GM21825 (cell line): ENCODE results near the gene GRPR.

ENCODE experiments used
- ATAC-seq: cut with Tn5 transposase; IDR thresholded peaks from one replicate; pipeline ENCODE4 v1.9.1; 2021; ENCODE audit warnings: mild to moderate bottlenecking, moderate library complexity; ENCODE audit not compliant: unreplicated experiment

The GRPR gene

DNA sequence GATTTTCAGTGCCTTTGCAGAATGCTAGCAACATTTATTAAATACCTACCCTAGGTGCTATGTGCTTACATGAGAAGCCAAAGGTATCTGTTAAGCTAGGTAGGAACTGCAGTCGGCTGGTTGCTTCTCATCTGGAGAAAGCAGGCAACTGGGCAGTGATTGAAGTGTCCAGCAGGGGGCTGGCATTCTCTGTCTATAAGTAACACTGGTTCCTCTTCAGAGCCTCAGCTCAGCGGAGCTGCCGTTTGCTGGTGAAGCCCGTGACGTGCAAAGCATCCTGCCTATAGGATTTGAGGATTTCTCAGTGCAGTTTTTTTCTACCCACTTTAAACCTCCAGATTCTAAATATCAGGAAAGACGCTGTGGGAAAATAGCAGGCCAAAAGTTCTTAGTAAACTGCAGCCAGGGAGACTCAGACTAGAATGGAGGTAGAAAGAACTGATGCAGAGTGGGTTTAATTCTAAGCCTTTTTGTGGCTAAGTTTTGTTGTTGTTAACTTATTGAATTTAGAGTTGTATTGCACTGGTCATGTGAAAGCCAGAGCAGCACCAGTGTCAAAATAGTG is at the start of gene GRPR:
Gene GRPR, plus strand, starts transcription at position 344 of the 565 bp plus-strand sequence. CDS start 389 bp downstream, outside the sequence.
- ATAC-seq: peak; percentile 62

DNA sequence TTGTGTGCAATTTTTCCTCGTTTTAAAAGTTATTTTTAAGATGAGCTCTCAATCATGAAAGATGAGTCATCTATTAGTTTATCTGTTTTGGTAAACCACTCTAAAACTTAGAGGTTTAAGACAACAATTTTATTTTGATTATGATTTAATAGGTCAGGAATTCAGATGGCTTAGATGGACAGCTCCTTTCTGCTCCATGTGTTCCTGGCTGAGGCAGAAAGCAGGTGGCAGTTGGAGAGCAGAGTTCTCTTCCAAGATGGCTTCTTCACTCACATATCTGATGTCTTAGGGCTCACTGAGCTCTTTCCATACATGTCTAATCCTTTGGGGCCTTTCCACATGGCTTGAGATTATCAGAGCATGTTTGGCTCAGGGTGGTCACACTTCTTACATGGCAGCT is 48.3 kb upstream of the GRPR start:
- ATAC-seq: no peak

DNA sequence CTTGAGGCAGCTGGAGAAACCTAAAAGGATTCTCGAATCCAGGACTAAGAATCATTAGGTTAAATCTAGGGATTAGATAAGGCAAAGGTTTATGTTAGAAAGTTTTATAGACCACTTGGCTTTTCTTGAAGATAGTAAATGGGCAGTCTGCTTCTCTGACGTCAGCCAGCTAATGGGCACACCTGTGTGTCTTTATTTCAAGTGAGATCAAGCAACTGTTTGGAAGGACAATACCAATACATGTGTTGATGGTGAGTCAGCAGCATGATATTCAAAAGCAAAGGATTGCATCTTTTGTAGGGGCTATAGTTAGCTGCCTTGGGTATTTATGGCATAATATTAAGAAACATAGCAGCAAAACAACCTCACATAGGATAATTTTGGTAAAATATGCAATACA is 46.5 kb upstream of the GRPR start:
- no peak for ATAC-seq

DNA sequence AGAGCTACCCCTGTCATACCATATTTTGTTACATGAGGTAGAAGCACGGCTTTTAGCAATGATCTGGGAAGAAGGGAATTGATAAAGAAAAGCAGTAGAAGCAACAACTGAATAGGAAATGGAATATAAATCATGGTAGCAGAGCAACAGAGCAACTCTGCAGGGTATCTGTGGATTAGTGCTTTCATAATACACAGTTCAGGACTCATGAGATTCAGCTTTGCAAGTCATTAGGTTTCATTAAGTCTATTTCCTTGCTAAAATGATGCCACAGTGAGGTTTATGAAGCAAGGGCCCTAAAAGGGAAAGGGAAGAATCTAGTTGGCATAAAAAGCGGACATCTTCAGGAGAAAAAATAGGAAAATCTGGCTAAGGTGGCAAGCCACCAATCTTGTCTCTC is 45.6 kb upstream of the GRPR start:
- no peak for ATAC-seq

DNA sequence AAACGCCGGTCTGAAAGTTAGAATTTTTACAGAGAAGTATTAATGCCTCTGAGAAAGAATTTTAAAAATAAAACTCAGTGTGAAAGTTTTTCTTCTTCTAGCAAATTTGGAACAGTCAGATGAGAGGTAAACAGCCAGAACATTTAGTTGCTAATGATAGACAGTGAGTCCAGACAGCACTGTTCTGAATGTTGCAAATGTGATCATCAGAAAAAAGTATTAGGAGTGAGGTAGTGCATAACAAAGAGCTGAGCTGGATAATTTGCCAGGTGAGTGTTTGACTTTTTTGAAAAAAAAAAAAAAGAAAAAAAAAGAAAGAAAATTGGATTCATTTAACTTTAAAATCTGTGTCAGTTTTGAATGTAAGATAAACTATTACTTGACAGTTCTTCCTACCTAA is 42.0 kb upstream of the GRPR start:
- no peak for ATAC-seq

DNA sequence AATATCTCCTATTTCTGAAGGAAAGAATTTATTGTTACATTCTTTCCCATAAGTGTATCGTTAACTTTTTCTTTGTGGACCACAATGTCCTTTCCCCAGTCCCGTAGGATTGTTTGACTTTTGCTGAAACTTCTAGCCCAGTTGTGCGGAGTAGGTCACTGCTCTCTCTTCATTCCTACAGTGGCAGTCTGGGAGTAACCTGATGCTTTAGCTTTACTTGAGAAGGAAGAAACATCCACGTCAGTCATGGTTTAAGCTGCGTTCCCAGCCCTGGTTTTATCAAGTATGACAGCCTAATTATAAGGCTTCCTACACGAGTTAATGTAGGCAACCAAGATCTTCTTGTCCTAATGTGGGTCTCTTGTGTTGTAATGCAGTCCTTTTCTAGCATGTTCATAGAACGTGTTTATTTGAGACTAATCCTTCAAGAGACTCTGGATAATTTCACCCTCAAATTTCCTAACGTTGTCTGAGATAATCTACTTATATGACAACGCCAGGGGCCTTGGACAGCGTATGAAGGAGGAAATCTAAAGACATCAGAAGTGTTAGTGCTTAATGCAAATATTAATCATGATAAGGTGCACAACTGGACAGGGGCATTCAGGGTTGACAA is 40.8 kb upstream of the GRPR start:
- no peak for ATAC-seq

DNA sequence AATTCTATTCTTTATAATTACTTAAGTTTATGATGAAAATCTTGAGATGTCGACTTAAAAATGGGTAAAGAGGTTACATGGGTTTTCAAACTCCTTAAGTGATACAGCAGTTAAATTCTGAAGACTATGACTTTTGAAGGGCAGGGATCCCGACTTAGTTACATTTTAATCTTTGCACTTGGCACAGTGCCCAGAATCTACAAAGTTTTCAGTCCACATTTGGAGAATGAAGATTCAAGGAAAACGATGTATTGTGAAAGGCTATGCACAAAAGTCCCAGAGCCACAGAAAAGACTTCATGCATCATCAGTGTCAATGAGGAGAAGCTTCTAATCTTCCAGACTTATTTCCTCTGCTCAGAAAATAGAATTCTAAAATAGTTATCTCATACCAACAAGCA is 36.3 kb upstream of the GRPR start:
- no peak for ATAC-seq

DNA sequence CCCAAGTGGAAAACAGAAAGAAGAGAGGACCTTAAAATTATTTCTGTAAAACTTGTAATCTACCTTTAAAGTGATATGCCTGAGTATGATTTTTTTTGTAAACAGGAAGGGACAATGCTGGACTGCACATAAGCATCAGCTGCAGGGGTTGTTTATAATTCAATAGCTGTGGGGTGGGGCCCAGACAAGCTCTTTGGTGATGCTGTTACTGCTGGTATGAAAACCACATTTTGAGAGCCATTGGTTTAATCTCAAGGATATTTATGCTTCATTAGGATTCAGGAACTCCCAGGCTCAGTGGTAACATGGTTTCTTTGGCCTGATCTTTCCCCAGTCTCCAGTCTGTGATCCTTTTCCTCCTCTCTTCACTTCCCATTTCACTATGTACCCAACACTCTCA is 34.3 kb upstream of the GRPR start:
- ATAC-seq: no peak

DNA sequence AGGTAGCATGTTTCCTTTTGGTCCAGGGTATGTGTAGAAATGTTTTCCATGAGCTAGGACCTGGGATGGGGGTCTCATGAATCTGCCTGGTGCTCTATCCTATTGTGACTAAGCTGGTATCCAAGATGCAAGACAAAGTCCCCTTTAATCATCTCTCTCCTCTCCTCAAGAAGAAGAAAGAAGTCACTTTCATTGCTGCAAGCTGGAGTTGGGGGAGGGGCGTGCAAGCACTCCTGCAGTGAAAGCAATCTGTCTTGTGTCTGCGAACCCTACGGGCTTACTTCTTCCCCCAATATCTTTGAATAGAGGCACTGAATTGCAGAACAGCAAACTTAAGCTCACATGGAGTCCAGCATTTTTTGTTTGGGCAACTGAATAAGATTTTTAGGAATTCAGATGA is 27.2 kb upstream of the GRPR start:
- no peak for ATAC-seq

DNA sequence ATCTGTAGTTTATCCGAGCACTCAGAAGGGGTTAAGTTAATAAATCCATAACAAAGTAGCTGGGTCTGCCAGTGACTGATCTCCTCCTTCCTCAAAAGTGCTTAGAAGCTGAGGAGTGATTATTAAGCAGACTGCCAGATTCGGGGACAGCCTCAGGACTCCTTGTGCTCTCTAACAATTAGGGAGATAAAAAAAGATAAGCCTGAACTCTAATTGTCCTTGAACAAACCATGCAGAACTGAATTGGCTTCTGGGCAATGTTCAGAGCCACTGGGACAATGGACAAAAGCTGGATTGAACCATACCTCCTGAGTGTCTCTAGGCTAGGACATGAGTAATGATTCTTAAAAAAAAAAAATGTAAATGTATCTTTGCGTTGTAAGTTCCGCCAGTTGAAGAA is 22.7 kb upstream of the GRPR start:
- no peak for ATAC-seq

DNA sequence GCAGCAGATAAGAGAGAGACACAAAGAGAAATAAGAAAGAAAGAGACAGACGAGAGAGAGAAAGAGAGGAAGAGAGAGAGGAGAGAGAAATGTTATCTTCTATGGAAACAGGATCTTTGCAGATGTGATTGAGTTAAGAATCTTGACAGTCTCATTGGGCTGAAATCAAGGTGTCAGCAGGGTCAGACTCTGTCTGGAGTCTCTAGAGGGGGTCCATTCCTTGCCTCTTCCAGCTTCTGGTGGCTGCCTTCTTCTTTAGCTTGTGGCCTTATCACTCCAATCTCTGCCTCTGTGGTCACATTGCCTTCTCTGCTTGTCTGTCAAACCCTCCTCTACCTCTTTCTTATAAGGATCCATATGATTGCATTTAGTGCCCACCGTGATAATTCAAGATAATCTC is 21.8 kb upstream of the GRPR start:
- ATAC-seq: no peak

DNA sequence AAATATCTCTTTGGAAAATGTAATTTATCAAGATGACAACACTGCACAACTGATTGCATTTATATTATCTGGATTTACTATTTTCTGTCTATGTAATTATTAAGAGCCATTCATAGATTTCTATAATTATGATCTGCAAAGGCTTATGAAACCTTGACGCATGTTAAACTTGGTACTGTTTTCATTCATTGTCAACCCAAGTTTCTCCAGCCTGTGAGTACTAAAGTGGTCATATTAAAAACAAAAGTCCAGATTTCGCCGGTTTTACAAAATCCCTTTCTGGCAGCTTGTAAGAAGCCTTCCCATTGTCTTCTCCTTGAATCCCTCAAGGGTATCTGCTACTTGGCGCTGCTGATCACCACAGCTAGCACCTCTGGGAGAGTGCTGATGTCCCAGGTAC is 19.7 kb upstream of the GRPR start:
- ATAC-seq: no peak

DNA sequence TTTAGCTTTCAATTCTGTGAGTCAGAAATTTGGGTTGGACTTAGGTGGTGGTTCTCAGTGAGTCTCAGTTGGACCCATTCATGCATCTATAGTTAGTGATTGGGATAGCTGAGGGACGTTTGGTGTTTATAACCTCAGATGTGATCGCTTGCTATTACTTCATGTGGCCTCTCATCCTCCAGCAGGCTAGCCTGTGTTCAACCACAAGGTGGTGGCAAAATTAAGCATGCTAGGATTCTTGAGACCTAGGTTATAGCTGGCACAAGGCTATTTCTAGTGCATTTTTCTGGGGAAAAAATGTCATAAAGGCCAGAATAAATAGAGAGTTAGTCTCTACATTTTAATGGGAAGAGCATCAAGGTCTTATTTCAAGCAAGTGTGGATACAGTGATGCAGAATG is 10.9 kb upstream of the GRPR start:
- ATAC-seq: no peak

DNA sequence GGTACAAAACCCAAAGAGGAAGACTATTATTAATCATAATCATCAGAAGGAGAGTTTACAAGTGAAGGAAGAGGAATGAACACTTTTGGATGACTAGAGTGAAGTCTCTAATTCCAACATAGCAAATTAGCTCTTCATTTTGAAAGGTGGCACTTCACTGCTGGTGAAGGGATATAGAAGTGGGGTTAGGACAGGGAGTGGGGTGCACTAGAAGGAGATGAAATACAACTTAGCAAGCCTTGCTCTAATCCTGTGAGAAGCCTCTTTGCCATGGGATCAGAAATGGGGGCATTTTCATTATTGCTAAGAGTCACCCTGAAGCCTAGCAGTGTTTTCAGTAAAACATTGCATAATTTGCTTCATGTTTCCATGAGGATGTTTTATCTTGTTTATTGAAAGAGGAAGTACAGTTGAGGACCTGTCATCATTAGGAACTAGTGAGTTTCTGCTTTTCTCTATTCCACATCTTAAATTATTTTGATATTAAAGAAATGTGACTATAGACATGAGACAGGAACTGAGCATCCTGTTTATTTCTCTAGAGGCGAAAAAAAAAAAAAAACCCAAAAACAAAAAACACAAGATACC is 9.3 kb upstream of the GRPR start:
- ATAC-seq: no peak

DNA sequence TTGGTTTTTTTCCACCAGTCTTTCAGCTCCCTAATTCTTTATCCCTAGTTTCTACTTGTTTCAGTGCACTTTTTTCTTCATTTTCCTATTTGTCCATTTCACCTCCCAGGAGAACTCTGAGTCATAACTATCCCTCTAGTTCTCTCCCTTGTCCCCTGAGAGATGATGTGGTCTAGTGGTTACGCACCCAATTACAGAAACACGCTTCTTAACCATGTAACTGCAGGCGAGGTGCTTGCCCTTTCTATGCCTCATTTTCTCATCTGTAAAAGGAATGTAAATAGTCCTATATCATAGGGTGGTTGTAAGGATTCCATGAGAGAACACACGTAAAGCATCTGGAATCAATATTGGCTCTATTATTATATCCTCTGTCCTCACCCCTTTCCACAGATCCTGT is 8.8 kb upstream of the GRPR start:
- no peak for ATAC-seq

DNA sequence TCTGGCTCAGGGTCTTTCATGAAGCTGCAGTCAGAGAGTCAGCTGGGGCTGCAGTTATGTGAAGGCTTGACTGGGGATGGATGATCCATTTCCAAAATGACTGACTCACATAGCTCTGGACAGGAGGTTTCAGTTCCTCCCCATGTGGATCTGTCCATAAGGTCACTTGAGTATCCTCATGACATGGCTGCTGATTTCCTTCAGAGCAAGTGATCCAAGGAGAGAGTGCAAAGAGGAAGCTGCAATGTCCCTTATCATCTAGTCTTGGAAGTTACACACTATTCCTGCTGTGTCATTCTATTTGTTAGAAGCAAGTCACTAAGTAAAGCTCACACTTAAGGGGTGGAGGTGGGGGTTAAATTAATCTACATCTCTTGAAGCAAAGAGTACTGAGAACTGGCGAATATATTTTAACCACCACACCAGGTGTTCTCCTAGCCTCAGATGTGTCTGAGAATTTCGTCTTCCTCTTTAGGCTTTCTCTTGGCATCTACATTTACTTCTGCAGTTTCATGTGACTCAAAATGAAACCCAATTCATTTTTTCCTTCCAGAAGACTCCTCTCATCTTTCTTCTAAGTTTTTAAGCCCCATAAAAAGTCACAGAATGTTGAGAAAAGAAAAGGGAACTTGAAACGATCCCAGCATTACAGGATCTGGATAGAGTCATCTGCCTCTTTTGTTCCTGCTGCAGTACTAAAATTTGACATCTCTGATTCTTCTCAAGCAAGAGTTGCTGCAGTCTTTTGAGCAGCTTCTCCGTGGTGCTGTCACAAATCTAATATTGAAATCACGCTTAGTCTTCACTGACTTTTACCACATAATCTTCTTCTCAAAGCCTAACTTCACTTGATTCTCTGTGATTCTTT is 3.8 kb upstream of the GRPR start:
- peak; percentile 80 for ATAC-seq

DNA sequence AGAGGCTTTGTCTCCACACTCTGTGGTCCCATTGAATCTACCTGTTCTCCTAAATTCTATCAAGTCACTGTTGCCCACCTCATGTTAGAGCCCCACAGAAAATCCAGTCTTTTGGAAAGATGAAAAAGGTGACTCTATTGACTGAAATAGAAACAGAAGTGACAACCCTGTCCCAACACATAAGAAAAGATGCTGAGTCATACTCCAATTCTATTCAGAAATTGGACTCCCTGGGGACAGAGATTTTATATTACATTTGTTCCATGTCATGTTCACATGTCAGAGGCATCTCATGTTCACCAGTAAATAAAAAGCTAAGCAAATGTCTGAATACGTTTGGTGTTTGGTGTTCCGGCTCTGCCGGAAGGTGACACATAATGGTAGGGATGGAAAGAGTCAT is 2.9 kb upstream of the GRPR start:
- ATAC-seq: no peak

DNA sequence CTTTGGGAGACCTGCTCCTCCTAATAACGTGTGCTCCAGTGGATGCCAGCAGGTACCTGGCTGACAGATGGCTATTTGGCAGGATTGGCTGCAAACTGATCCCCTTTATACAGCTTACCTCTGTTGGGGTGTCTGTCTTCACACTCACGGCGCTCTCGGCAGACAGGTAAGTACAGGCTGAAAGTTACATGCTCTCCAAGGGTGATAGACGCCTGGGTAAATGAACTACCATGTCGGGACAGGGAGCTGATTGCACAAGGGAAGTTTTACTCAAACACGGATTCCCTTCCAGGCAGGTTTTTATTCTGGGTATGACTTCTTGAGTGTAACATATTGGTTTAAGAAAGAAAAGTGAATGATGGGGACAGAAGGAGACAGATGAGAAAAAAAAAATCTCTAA is 836 bp downstream of the GRPR start:
- ATAC-seq: no peak

DNA sequence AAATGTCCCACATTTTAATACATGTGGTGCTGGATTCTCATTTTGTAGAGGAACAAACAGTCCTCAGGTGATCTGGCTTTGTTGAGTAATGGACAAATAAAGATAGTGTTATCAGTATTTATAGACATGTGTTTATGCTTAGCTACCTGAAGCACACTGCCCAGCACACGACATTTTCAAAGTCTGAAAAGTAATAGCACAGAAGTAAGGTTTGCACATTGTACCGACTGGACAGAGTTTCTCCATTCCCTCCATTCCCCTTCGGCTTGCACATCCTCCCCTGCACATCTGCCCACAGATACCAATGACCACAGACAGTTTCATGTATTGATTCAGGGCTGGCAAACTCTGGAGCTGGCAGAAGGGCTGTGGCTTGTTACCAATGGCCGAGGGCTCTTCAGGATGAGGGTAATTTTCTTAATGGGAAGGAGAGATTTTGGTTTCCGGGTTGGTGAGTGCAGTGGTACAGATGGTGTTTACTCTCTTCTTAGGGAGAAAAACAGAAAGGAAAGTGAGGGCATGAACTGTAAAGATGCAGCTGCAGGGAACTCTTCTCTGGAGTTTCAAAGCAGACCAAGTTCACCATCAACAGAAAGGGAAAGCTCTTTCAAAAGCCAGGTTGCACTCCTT is 2.3 kb downstream of the GRPR start:
- ATAC-seq: no peak

DNA sequence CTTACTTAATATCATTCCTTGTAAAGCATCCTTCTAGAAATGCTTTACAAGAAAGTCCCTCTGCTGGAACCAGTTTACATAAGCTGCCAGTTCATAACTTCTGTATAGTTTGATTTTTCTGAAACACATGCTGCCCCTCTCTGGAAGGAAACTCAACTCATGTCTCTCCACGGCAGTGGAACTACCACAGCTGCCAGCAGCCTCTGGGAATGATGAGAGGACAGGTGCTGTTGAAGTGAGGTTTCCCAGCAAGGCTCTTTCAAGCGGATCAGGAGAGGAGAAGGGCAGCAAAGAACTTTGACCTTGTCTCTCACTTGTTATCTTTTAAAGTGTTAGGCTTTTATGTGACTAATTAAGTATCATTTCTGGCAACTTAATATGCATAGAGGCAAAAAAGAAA is 7.3 kb downstream of the GRPR start:
- ATAC-seq: no peak

DNA sequence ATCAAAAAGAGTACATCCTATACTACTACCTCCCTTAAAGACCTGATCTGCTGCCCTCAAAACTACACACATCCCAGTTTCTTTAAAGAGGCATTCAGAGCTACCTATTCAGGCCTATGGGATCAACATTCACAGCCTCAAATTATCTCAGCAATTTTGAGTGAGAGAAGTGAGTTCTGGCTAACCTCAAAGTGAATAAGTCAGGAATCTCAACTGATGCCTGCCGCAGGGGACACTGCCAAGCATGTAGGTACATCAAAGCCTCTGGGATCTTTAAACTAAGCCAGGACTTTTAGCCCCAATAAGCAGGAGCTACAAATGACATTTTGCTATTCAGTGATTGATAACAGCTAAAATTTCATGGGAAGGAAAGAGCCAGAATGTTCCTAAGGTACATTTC is 11.6 kb downstream of the GRPR start:
- no peak for ATAC-seq
